ENCODE measurements around the gene FAIM.

Gene FAIM

GRCh38 chr3:138588445-138588844 is 20.1 kb upstream of the FAIM start:
- no peaks in the 10 kb centered on the region for H3K9me2 ChIP-seq (replicated peaks; ENCODE audit: insufficient read depth, low read length)
- no peak overlapping the region for H3K4me3 ChIP-seq (ENCODE audit: low read length)
- H3F3A ChIP-seq (ENCODE audit: insufficient read depth, low read length) = peaks cover 6% of the 10 kb centered on the region; the same call in 1 of the 2 replicates
- H3K27me3 ChIP-seq (replicated peaks; ENCODE audit: insufficient read depth, low read length) = no peaks in the 10 kb centered on the region
- no peaks in the 10 kb centered on the region for H3K9me3 ChIP-seq (replicated peaks; ENCODE audit: insufficient read depth, low read length)
- TF ChIP-seq EZH2 (optimal IDR thresholded peaks at IDR 0.05; ENCODE audit: low read depth, low read length) = no peak
- no peak for TF ChIP-seq EZH2phosphoT487 (IDR thresholded peaks at IDR 0.05; ENCODE audit: low read length)
- no peak for TF ChIP-seq CTCF (IDR thresholded peaks at IDR 0.05; ENCODE audit: low read length)
- no peak for DNase-seq
- H3K4me1 ChIP-seq (ENCODE audit: low read length) = 0 out of 2 replicates have a peak, but pooled peaks cover 6% of the 10 kb centered on the region
- H2AFZ ChIP-seq (ENCODE audit: low read length) = no peak overlapping the region
- H3K9ac ChIP-seq (ENCODE audit: low read length) = no peak overlapping the region
- no peak overlapping the region for H3K27ac ChIP-seq (ENCODE audit: low read length)
- H3K36me3 ChIP-seq (replicated peaks; ENCODE audit: insufficient read depth, low read length) = no peaks in the 10 kb centered on the region
- H3K79me2 ChIP-seq (ENCODE audit: low read length) = peaks cover 15% of the 10 kb centered on the region
- H3K4me2 ChIP-seq (ENCODE audit: low read depth, low read length) = no peak overlapping the region
- no peaks in the 10 kb centered on the region for H4K20me1 ChIP-seq (ENCODE audit: insufficient read depth, low read length)

- Histone ChIP-seq H3K27me3 (replicated peaks; ENCODE audit: insufficient read depth, low read length) (no peaks in the 10 kb centered on the region), H3K4me3 (ENCODE audit: low read length) (no peak overlapping the region), H3K9ac (ENCODE audit: low read length) (no peak overlapping the region), H3K79me2 (ENCODE audit: low read length) (peaks cover 10% of the 10 kb centered on the region), H3K4me2 (ENCODE audit: low read depth, low read length) (no peak overlapping the region), H3F3A (ENCODE audit: insufficient read depth, low read length) (peaks cover 17% of the 10 kb centered on the region), H3K36me3 (replicated peaks; ENCODE audit: insufficient read depth, low read length) (no peaks in the 10 kb centered on the region), H2AFZ (ENCODE audit: low read length) (no peak overlapping the region), H3K9me2 (replicated peaks; ENCODE audit: insufficient read depth, low read length) (no peaks in the 10 kb centered on the region), H3K4me1 (ENCODE audit: low read length) (peaks cover 12% of the 10 kb centered on the region), H3K27ac (ENCODE audit: low read length) (no peak overlapping the region), H3K9me3 (replicated peaks; ENCODE audit: insufficient read depth, low read length) (no peaks in the 10 kb centered on the region), H4K20me1 (ENCODE audit: insufficient read depth, low read length) (no peaks in the 10 kb centered on the region)
- DNase-seq = no peak
- TF ChIP-seq CTCF (IDR thresholded peaks at IDR 0.05; ENCODE audit: low read length) (no peak), EZH2phosphoT487 (IDR thresholded peaks at IDR 0.05; ENCODE audit: low read length) (no peak), EZH2 (optimal IDR thresholded peaks at IDR 0.05; ENCODE audit: low read depth, low read length) (no peak)
These were observed 17.2 kb upstream of the FAIM start for GRCh38 chr3:138591392-138591791.

- H3K4me3 ChIP-seq (ENCODE audit: low read length) = peak overlapping the region; percentile 69
- H3F3A ChIP-seq (ENCODE audit: insufficient read depth, low read length) = peaks cover 20% of the 10 kb centered on the region
- H3K27me3 ChIP-seq (replicated peaks; ENCODE audit: insufficient read depth, low read length) = no peaks in the 10 kb centered on the region
- H3K9me2 ChIP-seq (replicated peaks; ENCODE audit: insufficient read depth, low read length) = no peaks in the 10 kb centered on the region
- peak overlapping the region; percentile 81 for H2AFZ ChIP-seq (ENCODE audit: low read length)
- H3K4me1 ChIP-seq (ENCODE audit: low read length) = peaks cover 27% of the 10 kb centered on the region
- peak; percentile 27 for DNase-seq
- 0 out of 2 replicates have a peak, but pooled peaks cover 4% of the 10 kb centered on the region for H3K79me2 ChIP-seq (ENCODE audit: low read length)
- H3K36me3 ChIP-seq (replicated peaks; ENCODE audit: insufficient read depth, low read length) = no peaks in the 10 kb centered on the region
- H3K9ac ChIP-seq (ENCODE audit: low read length) = peak overlapping the region; percentile 75
- peak overlapping the region; percentile 72; the same call in 1 of the 2 replicates for H3K27ac ChIP-seq (ENCODE audit: low read length)
- TF ChIP-seq EZH2 (optimal IDR thresholded peaks at IDR 0.05; ENCODE audit: low read depth, low read length) (no peak), CTCF (IDR thresholded peaks at IDR 0.05; ENCODE audit: low read length) (no peak), EZH2phosphoT487 (IDR thresholded peaks at IDR 0.05; ENCODE audit: low read length) (no peak)
- peak overlapping the region; percentile 78 for H3K4me2 ChIP-seq (ENCODE audit: low read depth, low read length)
- H4K20me1 ChIP-seq (ENCODE audit: insufficient read depth, low read length) = no peaks in the 10 kb centered on the region
- H3K9me3 ChIP-seq (replicated peaks; ENCODE audit: insufficient read depth, low read length) = no peaks in the 10 kb centered on the region
These were observed 15.0 kb upstream of the FAIM start for GRCh38 chr3:138593488-138594149.

Measured in MM.1S (cell line).